ENCODE data around the gene QRFPR.

DNA sequence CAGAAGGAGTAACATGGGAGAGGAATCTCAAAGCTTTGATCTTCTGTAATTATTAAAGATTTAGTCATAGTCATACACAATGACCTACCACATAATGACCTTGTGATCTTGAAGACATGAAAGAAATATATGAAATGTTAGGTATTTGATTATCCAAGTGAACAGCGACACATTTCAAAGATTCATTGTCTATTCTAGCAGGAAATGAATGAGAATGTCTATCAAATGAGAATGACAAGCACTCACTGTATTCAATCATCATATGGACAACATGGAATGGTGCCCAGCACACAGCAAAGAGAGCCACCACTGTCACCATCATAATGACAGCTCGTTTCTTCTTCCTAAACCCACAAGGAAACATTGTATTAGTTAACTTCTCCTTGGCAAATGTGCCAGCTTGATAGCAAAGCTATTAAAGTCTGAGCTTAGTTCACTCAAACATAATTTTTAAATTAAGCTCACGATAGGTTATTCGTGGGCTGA is 50.6 kb downstream of the QRFPR start:
- TF ChIP-seq, protein P1, sequence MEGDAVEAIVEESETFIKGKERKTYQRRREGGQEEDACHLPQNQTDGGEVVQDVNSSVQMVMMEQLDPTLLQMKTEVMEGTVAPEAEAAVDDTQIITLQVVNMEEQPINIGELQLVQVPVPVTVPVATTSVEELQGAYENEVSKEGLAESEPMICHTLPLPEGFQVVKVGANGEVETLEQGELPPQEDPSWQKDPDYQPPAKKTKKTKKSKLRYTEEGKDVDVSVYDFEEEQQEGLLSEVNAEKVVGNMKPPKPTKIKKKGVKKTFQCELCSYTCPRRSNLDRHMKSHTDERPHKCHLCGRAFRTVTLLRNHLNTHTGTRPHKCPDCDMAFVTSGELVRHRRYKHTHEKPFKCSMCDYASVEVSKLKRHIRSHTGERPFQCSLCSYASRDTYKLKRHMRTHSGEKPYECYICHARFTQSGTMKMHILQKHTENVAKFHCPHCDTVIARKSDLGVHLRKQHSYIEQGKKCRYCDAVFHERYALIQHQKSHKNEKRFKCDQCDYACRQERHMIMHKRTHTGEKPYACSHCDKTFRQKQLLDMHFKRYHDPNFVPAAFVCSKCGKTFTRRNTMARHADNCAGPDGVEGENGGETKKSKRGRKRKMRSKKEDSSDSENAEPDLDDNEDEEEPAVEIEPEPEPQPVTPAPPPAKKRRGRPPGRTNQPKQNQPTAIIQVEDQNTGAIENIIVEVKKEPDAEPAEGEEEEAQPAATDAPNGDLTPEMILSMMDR (IDR thresholded peaks at IDR 0.05; ENCODE audit: poor library complexity), result no peak
- no peak for TF ChIP-seq EZH2 (IDR thresholded peaks at IDR 0.05; ENCODE audit: borderline replicate concordance)
- TF ChIP-seq EZH2phosphoT487 (IDR thresholded peaks at IDR 0.05; ENCODE audit: low read depth, severe bottlenecking, unreplicated experiment), result no peak
